ENCODE data around the gene RNF26.
A peak's percentile ranks its signal among the peaks of the same experiment; 100 is the strongest.

The RNF26 gene

DNA sequence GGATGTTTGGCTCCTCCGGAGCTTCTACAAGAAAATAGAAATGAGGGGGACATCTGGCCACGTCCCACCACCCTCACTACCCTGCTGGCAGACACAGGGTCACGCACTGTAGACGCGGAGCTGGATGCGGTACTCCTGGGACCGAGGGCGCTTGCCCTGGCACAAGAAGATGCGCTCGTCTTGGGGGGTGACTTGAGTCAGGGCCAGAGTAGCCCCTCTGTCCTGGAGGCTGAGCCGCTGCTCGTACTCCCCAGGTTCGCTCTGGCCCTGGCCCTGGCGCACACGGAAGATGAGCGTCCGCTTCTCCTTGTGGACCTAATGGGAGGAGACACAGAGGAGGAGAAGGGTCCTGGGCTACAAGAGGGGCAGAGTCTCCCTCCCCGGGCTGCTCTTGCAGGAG is 19.6 kb upstream of the RNF26 start:
- H3K27me3 ChIP-seq (replicated peaks in 2 of 5; ENCODE audit: control insufficient read depth in 4 of 5, insufficient read depth in 5 of 5, low read length in 4 of 5), result peaks cover 0 to 60% (median 42%) of the 10 kb centered on the region in 5 experiments
- no peaks in the 10 kb centered on the region for H3K36me3 ChIP-seq (ENCODE audit: control insufficient read depth in 4 of 4, insufficient read depth in 4 of 4, low read length in 3 of 4)
- H3K4me3 ChIP-seq (ENCODE audit: control insufficient read depth in 1 of 7, extremely low read depth in 1 of 7, insufficient read depth in 4 of 7, low read depth in 2 of 7, low read length in 6 of 7), result no peak overlapping the region
- WGBS (ENCODE audit: insufficient coverage), result 85% methylated on average over 13 of the region's 18 CpGs
- H3K27ac ChIP-seq (ENCODE audit: insufficient read depth in 1 of 2, low read depth in 1 of 2, low read length in 2 of 2, poor library complexity in 1 of 2, severe bottlenecking in 2 of 2), result no peak overlapping the region
- ChIA-PET CTCF (interaction anchor here (1.0 to 3.7 kb wide), 7 partner anchors 9 to 54 kb away, joined by 3 to 15 read pairs (median 3); no protein-coding TSS in a partner anchor), POLR2A (no interaction called here)
- no peak for DNase-seq
- H3K9me3 ChIP-seq (ENCODE audit: control extremely low read depth in 1 of 5, control insufficient read depth in 4 of 5, insufficient read depth in 2 of 5, low read depth in 1 of 5, low read length in 4 of 5), result no peaks in the 10 kb centered on the region
- H3K4me1 ChIP-seq (ENCODE audit: control extremely low read depth in 1 of 4, control insufficient read depth in 4 of 4, insufficient read depth in 4 of 4, low read length in 3 of 4), result peaks cover 0 to 30% (median 26%) of the 10 kb centered on the region in 4 experiments

DNA sequence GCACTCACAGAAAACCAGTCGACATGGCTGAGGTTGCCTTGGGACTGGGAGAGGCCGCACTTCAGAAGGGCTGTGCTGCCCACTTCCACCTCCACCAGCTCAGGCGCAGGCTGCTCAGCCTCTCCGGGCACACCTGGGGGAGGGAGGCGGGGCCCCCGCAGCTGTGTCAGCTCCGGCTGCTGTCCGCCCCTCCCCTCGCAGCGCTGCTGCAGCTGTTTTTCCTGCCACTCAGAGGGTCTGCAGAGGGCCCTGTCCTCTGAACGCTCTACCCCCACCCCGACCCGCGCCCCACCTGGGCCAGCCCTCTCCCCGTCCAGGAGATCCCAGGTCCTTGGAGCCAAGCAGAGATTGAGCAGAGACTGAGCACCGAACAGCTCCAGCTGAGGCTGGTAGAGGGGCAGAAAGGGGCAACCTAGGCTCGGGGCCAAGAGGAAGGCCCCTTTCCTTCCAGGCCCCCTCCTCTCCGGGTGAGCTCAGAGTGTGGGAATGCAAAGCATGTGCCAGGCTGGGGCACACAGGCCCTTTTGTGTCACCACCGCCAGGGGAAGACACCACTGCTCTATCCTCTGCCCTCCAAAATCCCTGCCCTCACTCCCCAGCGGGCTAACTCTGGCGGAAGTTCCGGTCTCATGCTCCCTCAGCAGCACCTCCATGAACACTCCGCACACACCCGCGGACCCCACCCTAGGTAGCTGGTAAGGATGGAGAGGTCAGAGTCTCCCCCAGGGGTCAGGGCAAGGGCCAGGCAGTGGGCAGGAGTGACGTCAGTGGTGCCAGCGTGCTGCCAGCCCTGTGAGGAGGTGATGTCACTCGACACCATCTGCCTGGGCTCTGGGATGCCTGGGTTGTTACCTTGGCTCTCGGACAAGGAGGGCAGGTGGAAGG is 19.0 kb upstream of the RNF26 start:
- Histone ChIP-seq H3K27ac (ENCODE audit: insufficient read depth in 1 of 2, low read depth in 1 of 2, low read length in 2 of 2, poor library complexity in 1 of 2, severe bottlenecking in 2 of 2) (no peak overlapping the region), H3K36me3 (ENCODE audit: control insufficient read depth in 4 of 4, insufficient read depth in 4 of 4, low read length in 3 of 4) (no peaks in the 10 kb centered on the region), H3K4me3 (ENCODE audit: control insufficient read depth in 1 of 7, extremely low read depth in 1 of 7, insufficient read depth in 4 of 7, low read depth in 2 of 7, low read length in 6 of 7) (peak overlapping the region in 6 of 7 experiments; percentile 9 to 66 (median 52)), H3K27me3 (replicated peaks in 2 of 5; ENCODE audit: control insufficient read depth in 4 of 5, insufficient read depth in 5 of 5, low read length in 4 of 5) (peaks cover 0 to 66% (median 42%) of the 10 kb centered on the region in 5 experiments), H3K9me3 (ENCODE audit: control extremely low read depth in 1 of 5, control insufficient read depth in 4 of 5, insufficient read depth in 2 of 5, low read depth in 1 of 5, low read length in 4 of 5) (no peaks in the 10 kb centered on the region), H3K4me1 (ENCODE audit: control extremely low read depth in 1 of 4, control insufficient read depth in 4 of 4, insufficient read depth in 4 of 4, low read length in 3 of 4) (peaks cover 0 to 32% (median 27%) of the 10 kb centered on the region in 4 experiments)
- 6% methylated on average over 19 of the region's 29 CpGs for WGBS (ENCODE audit: insufficient coverage)
- POLR2A ChIA-PET, result no interaction called here
- peak in 2 of 3 donors; percentile 60 to 70 for DNase-seq
- CTCF ChIA-PET, result interaction anchor here (0.8 to 4.1 kb wide), 10 partner anchors 8 to 250 kb away, joined by 3 to 20 read pairs (median 3); no protein-coding TSS in a partner anchor

DNA sequence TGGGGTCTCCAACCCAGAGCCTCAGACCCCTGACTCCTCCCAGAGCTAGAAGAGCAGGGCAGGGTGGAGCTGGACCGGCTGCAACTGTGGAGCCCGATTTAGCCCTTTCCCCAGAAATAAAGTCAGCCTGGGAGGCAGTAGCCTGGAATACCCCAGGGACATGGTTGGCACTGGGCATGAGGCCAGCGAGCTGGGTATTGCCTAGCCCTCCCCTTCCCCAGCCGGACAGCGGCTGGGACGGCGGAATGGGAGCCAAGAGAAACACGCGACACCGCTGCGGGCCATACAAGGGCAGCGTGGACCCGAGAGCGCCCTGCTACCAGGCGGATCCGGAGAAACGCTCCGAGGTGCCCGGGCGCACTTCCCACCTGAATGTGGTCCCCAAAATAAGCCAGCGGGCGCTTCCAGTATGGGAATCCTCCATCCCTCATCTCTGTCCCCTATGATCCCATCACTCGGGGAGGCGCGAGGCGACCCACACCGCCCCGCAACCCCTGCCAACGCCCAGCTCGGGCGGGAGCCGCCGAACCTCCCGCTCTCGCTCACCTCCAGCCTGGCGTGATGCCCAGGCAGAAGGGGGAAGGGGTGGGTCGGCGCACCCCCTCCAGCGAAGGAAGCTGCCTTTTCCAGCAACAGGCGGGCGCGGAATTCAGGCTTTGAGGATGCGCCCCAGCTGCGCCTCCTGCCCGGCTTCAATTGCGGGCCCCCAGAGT is 18.2 kb upstream of the RNF26 start:
- Histone ChIP-seq H3K9me3 (ENCODE audit: control extremely low read depth in 1 of 5, control insufficient read depth in 4 of 5, insufficient read depth in 2 of 5, low read depth in 1 of 5, low read length in 4 of 5) (no peaks in the 10 kb centered on the region), H3K4me1 (ENCODE audit: control extremely low read depth in 1 of 4, control insufficient read depth in 4 of 4, insufficient read depth in 4 of 4, low read length in 3 of 4) (peaks cover 0 to 40% (median 33%) of the 10 kb centered on the region in 4 experiments), H3K27me3 (replicated peaks in 2 of 5; ENCODE audit: control insufficient read depth in 4 of 5, insufficient read depth in 5 of 5, low read length in 4 of 5) (peaks cover 0 to 70% (median 42%) of the 10 kb centered on the region in 5 experiments), H3K36me3 (ENCODE audit: control insufficient read depth in 4 of 4, insufficient read depth in 4 of 4, low read length in 3 of 4) (no peaks in the 10 kb centered on the region), H3K27ac (ENCODE audit: insufficient read depth in 1 of 2, low read depth in 1 of 2, low read length in 2 of 2, poor library complexity in 1 of 2, severe bottlenecking in 2 of 2) (no peak overlapping the region), H3K4me3 (ENCODE audit: control insufficient read depth in 1 of 7, extremely low read depth in 1 of 7, insufficient read depth in 4 of 7, low read depth in 2 of 7, low read length in 6 of 7) (peak overlapping the region in 6 of 7 experiments; percentile 10 to 66 (median 53))
- CTCF ChIA-PET, result interaction anchor here (1.0 to 4.1 kb wide), 6 partner anchors 9 to 251 kb away, joined by 3 to 20 read pairs (median 5); no protein-coding TSS in a partner anchor
- WGBS (ENCODE audit: insufficient coverage), result 1% methylated on average over 27 of the region's 46 CpGs
- POLR2A ChIA-PET, result no interaction called here
- DNase-seq, result peak in 1 of 3 donors; percentile 19

DNA sequence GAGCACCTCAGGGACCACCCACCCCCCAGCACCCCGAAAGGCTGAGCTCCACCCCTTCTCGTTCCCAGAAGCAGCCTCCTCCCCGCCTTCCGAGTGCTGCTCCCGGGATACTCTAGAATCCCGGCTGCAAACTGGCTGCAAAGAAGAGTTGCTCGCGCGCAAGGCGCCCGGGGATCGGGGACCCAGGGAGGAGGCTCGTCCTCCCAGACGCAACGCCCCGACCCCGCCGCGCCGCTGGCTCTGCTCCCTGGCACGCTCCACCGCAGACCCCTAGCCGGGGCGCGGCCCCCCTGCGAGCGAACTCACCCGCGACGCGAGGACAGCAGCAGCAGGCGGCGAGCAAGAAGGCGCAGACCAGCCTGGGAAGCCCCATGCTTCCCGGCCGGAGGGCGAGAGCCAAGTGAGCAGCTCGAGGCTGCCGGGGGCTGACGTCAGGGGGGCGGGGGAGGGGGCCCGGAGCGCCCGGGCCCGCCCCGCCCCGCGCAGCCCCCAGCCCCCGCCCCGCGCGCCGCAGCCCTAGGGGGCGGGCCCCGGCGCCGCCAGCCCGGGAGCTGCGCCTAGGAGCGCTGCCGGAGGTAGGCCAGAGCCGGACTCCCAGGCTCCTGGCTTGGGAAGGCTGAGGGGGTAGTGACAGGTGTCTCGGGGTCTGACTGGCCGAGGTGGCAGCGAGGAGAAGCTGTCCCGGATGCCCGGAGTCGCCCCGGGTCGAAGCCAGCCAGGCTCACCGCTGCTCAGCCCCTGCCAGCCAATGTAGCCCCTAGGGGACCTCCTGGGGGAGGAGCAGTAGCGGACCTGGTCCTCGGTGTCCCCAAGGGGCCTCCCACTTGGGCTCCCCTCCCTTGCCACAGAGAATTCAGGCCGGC is 17.4 kb upstream of the RNF26 start, which contains the start of gene MCAM:
TSS of gene MCAM (minus strand) at position 402 of the 863 bp plus-strand sequence. CDS start at position 373, 29 bp downstream.
- WGBS (ENCODE audit: insufficient coverage), result 2% methylated on average over 61 of the region's 74 CpGs
- H3K4me3 ChIP-seq (ENCODE audit: control insufficient read depth in 1 of 7, extremely low read depth in 1 of 7, insufficient read depth in 4 of 7, low read depth in 2 of 7, low read length in 6 of 7), result peak within 1 kb of the TSS in 6 of 7 experiments; percentile 10 to 66 (median 53)
- peak within 1 kb of the TSS in 1 of 2 experiments; percentile 43 for H3K27ac ChIP-seq (ENCODE audit: insufficient read depth in 1 of 2, low read depth in 1 of 2, low read length in 2 of 2, poor library complexity in 1 of 2, severe bottlenecking in 2 of 2)
- POLR2A ChIA-PET, result no interaction called here
- peaks cover 0 to 46% (median 40%) of the 10 kb centered on the region in 4 experiments for H3K4me1 ChIP-seq (ENCODE audit: control extremely low read depth in 1 of 4, control insufficient read depth in 4 of 4, insufficient read depth in 4 of 4, low read length in 3 of 4)
- H3K36me3 ChIP-seq (ENCODE audit: control insufficient read depth in 4 of 4, insufficient read depth in 4 of 4, low read length in 3 of 4), result no peaks in the 10 kb centered on the region
- CTCF ChIA-PET, result interaction anchor here (1.1 to 4.1 kb wide), 3 partner anchors 10 to 32 kb away, joined by 3 to 20 read pairs (median 15); no protein-coding TSS in a partner anchor
- peak in 2 of 3 donors; percentile 51 to 60 for DNase-seq
- peaks cover 0 to 70% (median 42%) of the 10 kb centered on the region in 5 experiments for H3K27me3 ChIP-seq (replicated peaks in 2 of 5; ENCODE audit: control insufficient read depth in 4 of 5, insufficient read depth in 5 of 5, low read length in 4 of 5)
- no peaks in the 10 kb centered on the region for H3K9me3 ChIP-seq (ENCODE audit: control extremely low read depth in 1 of 5, control insufficient read depth in 4 of 5, insufficient read depth in 2 of 5, low read depth in 1 of 5, low read length in 4 of 5)

GRCh38 chr11:119317592-119318239 is 16.6 kb upstream of the RNF26 start:
- Histone ChIP-seq H3K4me3 (ENCODE audit: control insufficient read depth in 1 of 7, extremely low read depth in 1 of 7, insufficient read depth in 4 of 7, low read depth in 2 of 7, low read length in 6 of 7) (peak overlapping the region in 2 of 7 experiments; percentile 26 to 52), H3K4me1 (ENCODE audit: control extremely low read depth in 1 of 4, control insufficient read depth in 4 of 4, insufficient read depth in 4 of 4, low read length in 3 of 4) (peaks cover 0 to 48% (median 42%) of the 10 kb centered on the region in 4 experiments), H3K27ac (ENCODE audit: insufficient read depth in 1 of 2, low read depth in 1 of 2, low read length in 2 of 2, poor library complexity in 1 of 2, severe bottlenecking in 2 of 2) (peak overlapping the region in 1 of 2 experiments; percentile 43), H3K9me3 (ENCODE audit: control extremely low read depth in 1 of 5, control insufficient read depth in 4 of 5, insufficient read depth in 2 of 5, low read depth in 1 of 5, low read length in 4 of 5) (no peaks in the 10 kb centered on the region), H3K36me3 (ENCODE audit: control insufficient read depth in 4 of 4, insufficient read depth in 4 of 4, low read length in 3 of 4) (no peaks in the 10 kb centered on the region), H3K27me3 (replicated peaks in 2 of 5; ENCODE audit: control insufficient read depth in 4 of 5, insufficient read depth in 5 of 5, low read length in 4 of 5) (peaks cover 0 to 67% (median 39%) of the 10 kb centered on the region in 5 experiments)
- WGBS (ENCODE audit: insufficient coverage), result 72% methylated on average over 5 of the region's 14 CpGs
- ChIA-PET POLR2A (interaction anchor here (2.0 kb wide), 1 partner anchor 10 kb away, joined by 6 read pairs; no protein-coding TSS in a partner anchor), CTCF (interaction anchor here (4.1 kb wide), 1 partner anchor 10 kb away, joined by 20 read pairs; no protein-coding TSS in a partner anchor)
- no peak for DNase-seq
